HepG2 (cell line): ENCODE results near the gene ARHGAP21. TPM values are rescaled to one million over a fixed set of nuclear protein-coding genes. Genes with fewer than 3 reads are reported as not detected.

ENCODE experiments used
- ATAC-seq: fragments of 200-7000 bp; cut with Tn5 transposase; 3 replicates; pipeline ENCODE4 v1.9.1; 2020; ENCODE audit warnings: mild to moderate bottlenecking, moderate library complexity
- BruUV-seq: library from RNA; stranded (reverse); fragments of 400-500 nt; replicated peaks from 2 replicates; lab custom pipeline; 2021; lab: Mats Ljungman, UMichigan
- CTCF ChIA-PET: fragments of 300-600 bp; formaldehyde crosslinking; extraction: SDS; loops from one replicate; lab custom pipeline; 2021; ENCODE audit warnings: low total read pairs, inconsistent platforms, low intra/inter-chr PET ratio; lab: Yijun Ruan, JAX
- POLR2A ChIA-PET: fragments of 350-600 bp; sonication (Branson Sonifier 250); formaldehyde crosslinking; loops from one replicate; lab custom pipeline; 2020; ENCODE audit warnings: antibody characterized with exemption, inconsistent platforms; lab: Yijun Ruan, JAX
- DNase-seq: peaks from one replicate; pipeline ENCODE4 v3.0.0-alpha.2; 2015; ENCODE audit warnings: low spot score
- FAIRE-seq: peaks from 3 replicates; lab custom pipeline; 2011; peaks lifted over from hg19 to GRCh38; lab: Jason Lieb, UNC
- H2AFZ ChIP-seq: one replicate; pipeline ENCODE4 v1.6.1; 2011; ENCODE audit warnings: low read length, inconsistent platforms
- H3K27ac ChIP-seq: fragments of 300-600 bp; 3 replicates; pipeline ENCODE4 v1.8.0; 2011; ENCODE audit warnings: mixed run types, mild to moderate bottlenecking, mixed read lengths, low read length, inconsistent platforms; ENCODE audit not compliant: insufficient read depth; ENCODE audit errors: extremely low read length
- H3K27me3 ChIP-seq, 2 experiments: fragments of 200-600 bp in 1 of 2; 2 replicates in 1 of 2; 3 replicates in 1 of 2; pipeline versions ENCODE4 v1.6.0 to v1.8.0; 2011; ENCODE audit warnings: low read length in 2 of 2, mild to moderate bottlenecking in 2 of 2, moderate library complexity in 2 of 2, inconsistent platforms in 1 of 2; ENCODE audit not compliant: insufficient read depth in 2 of 2, control insufficient read depth in 1 of 2
- H3K36me3 ChIP-seq, 2 experiments: fragments of 200-600 bp in 1 of 2; replicated peaks in 1 of 2; 2 replicates in 1 of 2; 3 replicates in 1 of 2; pipeline versions ENCODE4 v1.5.1 to v1.8.0; 2011; ENCODE audit warnings: low read length in 2 of 2, inconsistent platforms in 1 of 2; ENCODE audit not compliant: insufficient read depth in 2 of 2, control insufficient read depth in 1 of 2
- H3K4me1 ChIP-seq: 2 replicates; pipeline ENCODE4 v1.5.1; 2012; ENCODE audit warnings: low read length, inconsistent platforms; ENCODE audit not compliant: insufficient read depth
- H3K4me2 ChIP-seq: 2 replicates; pipeline ENCODE4 v1.6.0; 2011; ENCODE audit warnings: low read depth, low read length, inconsistent platforms
- H3K4me3 ChIP-seq, 3 experiments: fragments of 200-600 bp in 1 of 3; sonication (generic), shearing (Covaris generic) in 1 of 3; replicated peaks in 1 of 3; 2 replicates each; pipeline ENCODE4 v1.5.1; 2011 to 2016; ENCODE audit warnings: low read length in 3 of 3, inconsistent platforms in 2 of 3, low read depth in 2 of 3, mild to moderate bottlenecking in 2 of 3, control low read depth in 1 of 3, mixed read lengths in 1 of 3; ENCODE audit not compliant: insufficient read depth in 1 of 3
- H3K79me2 ChIP-seq: one replicate; pipeline ENCODE4 v1.6.1; 2011; ENCODE audit warnings: low read length, inconsistent platforms; ENCODE audit not compliant: insufficient read depth
- H3K9ac ChIP-seq: 2 replicates; pipeline ENCODE4 v1.6.0; 2011; ENCODE audit warnings: mild to moderate bottlenecking, low read depth, low read length, inconsistent platforms; ENCODE audit not compliant: insufficient read depth
- H3K9me3 ChIP-seq: 2 replicates; pipeline ENCODE4 v1.5.1; 2012; ENCODE audit warnings: mild to moderate bottlenecking, low read length
- H4K20me1 ChIP-seq: 2 replicates; pipeline ENCODE4 v1.6.0; 2011; ENCODE audit warnings: inconsistent platforms, mild to moderate bottlenecking, low read length, moderate library complexity; ENCODE audit not compliant: insufficient read depth
- GPN1 ChIP-seq: sonication (generic); formaldehyde crosslinking; IDR thresholded peaks from 2 replicates; pipeline ENCODE4 v1.5.1; 2020; ENCODE audit warnings: missing genetic modification reagents, borderline replicate concordance
- HNF1B ChIP-seq: sonication (generic); formaldehyde crosslinking; IDR thresholded peaks from 2 replicates; pipeline ENCODE4 v1.5.1; 2020; ENCODE audit warnings: mild to moderate bottlenecking, moderate library complexity, missing genetic modification reagents
- HNF4A ChIP-seq: sonication (generic); formaldehyde crosslinking; IDR thresholded peaks from 2 replicates; pipeline ENCODE4 v1.4.0; 2020; ENCODE audit warnings: missing genetic modification reagents
- HOXA5 ChIP-seq: sonication (generic); formaldehyde crosslinking; IDR thresholded peaks from 2 replicates; pipeline ENCODE4 v1.4.0; 2020; ENCODE audit warnings: missing genetic modification reagents
- SRSF9 ChIP-seq: fragments of 200-400 bp; formaldehyde crosslinking; IDR thresholded peaks from 2 replicates; pipeline ENCODE4 v1.6.1; 2018; ENCODE audit warnings: borderline replicate concordance, mild to moderate bottlenecking, low read depth, low read length; ENCODE audit not compliant: insufficient read depth, poor library complexity, severe bottlenecking
- ZNF160 ChIP-seq: sonication (generic); formaldehyde crosslinking; IDR thresholded peaks from 2 replicates; pipeline ENCODE4 v1.8.0; 2022; ENCODE audit warnings: mild to moderate bottlenecking, inconsistent platforms, missing genetic modification reagents
- ZNF224 ChIP-seq: sonication (generic); formaldehyde crosslinking; IDR thresholded peaks from 2 replicates; pipeline ENCODE4 v1.5.0; 2020; ENCODE audit warnings: mild to moderate bottlenecking, missing genetic modification reagents
- ZNF281 ChIP-seq: sonication (generic); formaldehyde crosslinking; IDR thresholded peaks from 2 replicates; pipeline ENCODE4 v1.4.0; 2020; ENCODE audit warnings: missing genetic modification reagents, borderline replicate concordance
- ZNF557 ChIP-seq: sonication (generic); formaldehyde crosslinking; IDR thresholded peaks from 2 replicates; pipeline ENCODE4 v1.4.0; 2020; ENCODE audit warnings: missing genetic modification reagents
- ZNF607 ChIP-seq: sonication (generic); formaldehyde crosslinking; IDR thresholded peaks from 2 replicates; pipeline ENCODE4 v1.5.1; 2020; ENCODE audit warnings: missing genetic modification reagents, mild to moderate bottlenecking, borderline replicate concordance
- WGBS: methylation state at CpG from one replicate; pipeline ENCODE4 v1.1.6; 2017; ENCODE audit warnings: low lambda C conversion rate; 5-methylcytosine and 5-hydroxymethylcytosine counted together
- in situ Hi-C: cut with HindIII; loops from 2 replicates; pipeline ENCODE4 v1.10.0; 2017; ENCODE audit warnings: low pct_unique_long_range_greater_than_20kb; ENCODE audit not compliant: extremely low pct_ligation_motif_present
- intact Hi-C: fragments of 100-400 bp; cut with micrococcal nuclease; formaldehyde crosslinking; loops from one replicate; pipeline ENCODE4 v1.10.0; 2022; ENCODE audit not compliant: unreplicated experiment
- polyA plus RNA-seq, 8 experiments: library from polyadenylated mRNA; depleted of rRNA in 3 of 8; stranded (reverse) in 7 of 8; unstranded in 1 of 8; fragments of >200 nt; fragmentation: Illumina TruSeq in 4 of 8; extraction: Trizol in 4 of 8; gene quantifications; 2 replicates each; pipeline versions ENCODE4 v1.2.1 to v1.2.3, GENCODE V29; 2011 to 2016; ENCODE audit warnings: low read depth in 4 of 8, missing spikeins in 1 of 8, mixed read lengths in 1 of 8; ENCODE audit not compliant: insufficient read depth in 1 of 8
- total RNA-seq, 5 experiments: library from RNA; depleted of rRNA; stranded (reverse); fragments of >200 nt; fragmentation: Illumina TruSeq; extraction: Trizol; gene quantifications; 2 replicates each; pipeline ENCODE4 v1.2.3, GENCODE V29; 2016; ENCODE audit warnings: low read depth in 1 of 5
- TF ChIP-seq, protein P1 (sequence below): sonication (generic); formaldehyde crosslinking; IDR thresholded peaks from 2 replicates; pipeline ENCODE4 v1.8.1; 2023; ENCODE audit warnings: missing genetic modification reagents, inconsistent platforms, borderline replicate concordance
- TF ChIP-seq, protein P2 (sequence below): sonication (generic); formaldehyde crosslinking; IDR thresholded peaks from 2 replicates; pipeline ENCODE4 v1.4.0; 2020; ENCODE audit warnings: missing genetic modification reagents

Gene ARHGAP21
- total and polyA plus RNA-seq, 2 of the 13 experiments (the other 11 are each of a cell fraction or from before 2014, with no cell fraction given), result 23.9 to 26.6 TPM

GRCh38 chr10:24545585-24545984, 178.1 kb downstream of the ARHGAP21 start (continued):
- TF ChIP-seq, protein P1, sequence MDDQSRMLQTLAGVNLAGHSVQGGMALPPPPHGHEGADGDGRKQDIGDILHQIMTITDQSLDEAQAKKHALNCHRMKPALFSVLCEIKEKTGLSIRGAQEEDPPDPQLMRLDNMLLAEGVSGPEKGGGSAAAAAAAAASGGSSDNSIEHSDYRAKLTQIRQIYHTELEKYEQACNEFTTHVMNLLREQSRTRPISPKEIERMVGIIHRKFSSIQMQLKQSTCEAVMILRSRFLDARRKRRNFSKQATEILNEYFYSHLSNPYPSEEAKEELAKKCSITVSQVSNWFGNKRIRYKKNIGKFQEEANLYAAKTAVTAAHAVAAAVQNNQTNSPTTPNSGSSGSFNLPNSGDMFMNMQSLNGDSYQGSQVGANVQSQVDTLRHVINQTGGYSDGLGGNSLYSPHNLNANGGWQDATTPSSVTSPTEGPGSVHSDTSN (CRISPR knock-in tag), result no peak
- no peak for TF ChIP-seq ZNF557 (CRISPR knock-in tag)
- no peak for TF ChIP-seq SRSF9
- TF ChIP-seq ZNF224 (CRISPR knock-in tag), result no peak
- no peak for TF ChIP-seq GPN1 (CRISPR knock-in tag)
- TF ChIP-seq HNF4A (CRISPR knock-in tag), result no peak
- no peak for TF ChIP-seq ZNF160 (CRISPR knock-in tag)

GRCh38 chr10:24544776-24545175, 178.9 kb downstream of the ARHGAP21 start:
- H4K20me1 ChIP-seq, result no peaks in the 10 kb centered on the region
- FAIRE-seq, result no peak

More at GRCh38 chr10:24544776-24545175, 178.9 kb downstream of the ARHGAP21 start:
- Histone ChIP-seq H3K27me3 (no peaks in the 10 kb centered on the region), H3K79me2 (no peaks in the 10 kb centered on the region), H2AFZ (no peak overlapping the region), H3K4me2 (no peak overlapping the region), H3K4me1 (peaks cover 31% of the 10 kb centered on the region), H3K27ac (no peak overlapping the region), H3K9ac (no peak overlapping the region), H3K36me3 (peaks cover 2 to 38% of the 10 kb centered on the region in 2 experiments; a peak in 4 of 5 replicates), H3K9me3 (no peaks in the 10 kb centered on the region), H3K4me3 (no peak overlapping the region)
- ChIA-PET CTCF (no interaction called here), POLR2A (no interaction called here)
- TF ChIP-seq ZNF281, result no peak
- TF ChIP-seq, protein P2, sequence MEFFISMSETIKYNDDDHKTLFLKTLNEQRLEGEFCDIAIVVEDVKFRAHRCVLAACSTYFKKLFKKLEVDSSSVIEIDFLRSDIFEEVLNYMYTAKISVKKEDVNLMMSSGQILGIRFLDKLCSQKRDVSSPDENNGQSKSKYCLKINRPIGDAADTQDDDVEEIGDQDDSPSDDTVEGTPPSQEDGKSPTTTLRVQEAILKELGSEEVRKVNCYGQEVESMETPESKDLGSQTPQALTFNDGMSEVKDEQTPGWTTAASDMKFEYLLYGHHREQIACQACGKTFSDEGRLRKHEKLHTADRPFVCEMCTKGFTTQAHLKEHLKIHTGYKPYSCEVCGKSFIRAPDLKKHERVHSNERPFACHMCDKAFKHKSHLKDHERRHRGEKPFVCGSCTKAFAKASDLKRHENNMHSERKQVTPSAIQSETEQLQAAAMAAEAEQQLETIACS (CRISPR knock-in tag), result no peak
- TF ChIP-seq HNF1B (CRISPR knock-in tag), result no peak
- TF ChIP-seq HOXA5, result no peak
- no peak for TF ChIP-seq ZNF607 (CRISPR knock-in tag)
- no TSS peak for BruUV-seq
- no peak for DNase-seq
- WGBS, result 97% methylated on average over 10 of the region's 10 CpGs
- ATAC-seq, result no peak
- in situ Hi-C loops, result no loop called here
- intact Hi-C loops, result no loop called here
